Measurements from ENCODE around the gene HOXA3. TPM values are rescaled to one million over a fixed set of nuclear protein-coding genes. Genes with fewer than 3 reads are reported as not detected.

The HOXA3 gene
- total RNA-seq, 1 donor from 2014 or later, result not detected

DNA sequence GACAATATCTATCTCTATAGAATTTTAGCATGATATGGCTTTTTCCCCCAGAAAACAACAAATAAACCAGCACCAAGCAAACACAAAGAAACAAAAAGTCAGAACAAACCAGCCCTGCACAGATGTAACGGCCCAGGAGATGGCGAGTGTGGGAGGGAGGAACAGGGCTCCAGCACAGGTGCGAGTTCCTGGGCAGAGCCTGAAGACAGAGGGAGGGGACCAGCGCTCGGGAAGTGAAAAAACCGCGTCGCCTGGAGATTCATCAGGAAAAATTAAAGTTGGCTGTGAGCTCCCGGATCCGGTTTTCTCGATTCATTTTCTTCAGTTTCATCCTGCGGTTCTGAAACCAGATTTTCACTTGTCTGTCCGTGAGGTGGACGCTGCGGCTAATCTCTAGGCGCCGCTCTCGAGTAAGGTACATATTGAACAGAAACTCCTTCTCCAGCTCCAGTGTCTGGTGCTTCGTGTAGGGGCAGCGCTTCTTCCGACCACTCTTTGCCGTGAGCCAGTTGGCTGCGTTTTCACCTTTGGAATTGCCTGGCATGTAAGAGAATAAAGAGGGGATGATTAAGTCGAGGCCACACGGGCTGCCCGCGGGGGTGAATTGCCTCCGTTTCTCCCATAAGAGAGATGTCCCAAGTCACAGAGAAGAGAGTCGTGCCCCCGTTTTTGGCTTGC is 19.4 kb upstream of the HOXA3 start:
- Histone ChIP-seq H3K9me3 (ENCODE audit: insufficient read depth, low read depth, low read length) (peaks cover 16% of the 10 kb centered on the region), H2AFZ (ENCODE audit: low read depth, low read length) (no peak overlapping the region), H3K4me2 (ENCODE audit: low read length) (no peak overlapping the region), H3K9ac (ENCODE audit: low read length) (no peak overlapping the region), H3K4me3 (ENCODE audit: insufficient read depth, low read depth, low read length) (no peak overlapping the region), H3K79me2 (ENCODE audit: insufficient read depth, low read length) (no peaks in the 10 kb centered on the region), H3K4me1 (ENCODE audit: insufficient read depth, low read length) (peaks cover 5% of the 10 kb centered on the region), H3K36me3 (ENCODE audit: insufficient read depth, low read length) (no peaks in the 10 kb centered on the region), H3K27ac (ENCODE audit: low read depth, low read length) (no peak overlapping the region), H3K27me3 (ENCODE audit: insufficient read depth, low read length) (peaks cover 92% of the 10 kb centered on the region), H4K20me1 (ENCODE audit: insufficient read depth, low read length) (peaks cover 6% of the 10 kb centered on the region)
- Mint-ChIP-seq H3K9me3 (ENCODE audit: unreplicated experiment) (peaks cover 33% of the 10 kb centered on the region), H3K4me3 (ENCODE audit: unreplicated experiment) (no peak overlapping the region), H3K4me1 (ENCODE audit: low read depth, unreplicated experiment) (no peaks in the 10 kb centered on the region), H3K27ac (ENCODE audit: unreplicated experiment) (peak overlapping the region; percentile 80), H3K27me3 (ENCODE audit: low read depth, unreplicated experiment) (peaks cover 70% of the 10 kb centered on the region), H3K36me3 (ENCODE audit: low read depth, unreplicated experiment) (no peaks in the 10 kb centered on the region)
- TF ChIP-seq EZH2 (IDR thresholded peaks at IDR 0.05; ENCODE audit: insufficient read depth, low read length), result no peak
- TF ChIP-seq, protein P1, sequence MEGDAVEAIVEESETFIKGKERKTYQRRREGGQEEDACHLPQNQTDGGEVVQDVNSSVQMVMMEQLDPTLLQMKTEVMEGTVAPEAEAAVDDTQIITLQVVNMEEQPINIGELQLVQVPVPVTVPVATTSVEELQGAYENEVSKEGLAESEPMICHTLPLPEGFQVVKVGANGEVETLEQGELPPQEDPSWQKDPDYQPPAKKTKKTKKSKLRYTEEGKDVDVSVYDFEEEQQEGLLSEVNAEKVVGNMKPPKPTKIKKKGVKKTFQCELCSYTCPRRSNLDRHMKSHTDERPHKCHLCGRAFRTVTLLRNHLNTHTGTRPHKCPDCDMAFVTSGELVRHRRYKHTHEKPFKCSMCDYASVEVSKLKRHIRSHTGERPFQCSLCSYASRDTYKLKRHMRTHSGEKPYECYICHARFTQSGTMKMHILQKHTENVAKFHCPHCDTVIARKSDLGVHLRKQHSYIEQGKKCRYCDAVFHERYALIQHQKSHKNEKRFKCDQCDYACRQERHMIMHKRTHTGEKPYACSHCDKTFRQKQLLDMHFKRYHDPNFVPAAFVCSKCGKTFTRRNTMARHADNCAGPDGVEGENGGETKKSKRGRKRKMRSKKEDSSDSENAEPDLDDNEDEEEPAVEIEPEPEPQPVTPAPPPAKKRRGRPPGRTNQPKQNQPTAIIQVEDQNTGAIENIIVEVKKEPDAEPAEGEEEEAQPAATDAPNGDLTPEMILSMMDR (IDR thresholded peaks at IDR 0.05; ENCODE audit: insufficient read depth, low read depth, low read length), result no peak
- no peak for DNase-seq (ENCODE audit: low read depth)
- no peak for FAIRE-seq

DNA sequence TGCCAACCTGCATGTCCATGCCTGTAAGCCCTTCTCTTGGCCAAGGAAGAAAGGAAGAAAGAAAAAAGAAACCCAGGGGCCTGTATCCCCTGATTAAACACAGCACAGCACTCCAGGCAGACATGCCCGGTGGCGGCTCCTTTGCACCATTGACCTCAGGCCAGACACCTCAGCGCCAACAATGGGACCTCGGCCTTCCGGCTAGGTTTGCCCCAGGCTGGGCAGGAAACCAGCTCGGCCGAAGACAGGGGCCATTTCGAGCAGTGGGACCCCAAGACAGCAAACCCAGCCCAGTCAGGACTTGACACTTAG is 18.9 kb upstream of the HOXA3 start:
- no peak overlapping the region for H2AFZ ChIP-seq (ENCODE audit: low read depth, low read length)
- H3K79me2 ChIP-seq (ENCODE audit: insufficient read depth, low read length), result no peaks in the 10 kb centered on the region
- no peaks in the 10 kb centered on the region for H3K36me3 ChIP-seq (ENCODE audit: insufficient read depth, low read length)
- no peak overlapping the region for H3K27ac ChIP-seq (ENCODE audit: low read depth, low read length)
- H3K4me1 ChIP-seq (ENCODE audit: insufficient read depth, low read length), result peaks cover 5% of the 10 kb centered on the region
- H3K4me1 Mint-ChIP-seq (ENCODE audit: low read depth, unreplicated experiment), result no peaks in the 10 kb centered on the region
- FAIRE-seq, result no peak
- H3K9me3 ChIP-seq (ENCODE audit: insufficient read depth, low read depth, low read length), result peaks cover 16% of the 10 kb centered on the region
- H3K27ac Mint-ChIP-seq (ENCODE audit: unreplicated experiment), result peak overlapping the region; percentile 72
- H3K4me2 ChIP-seq (ENCODE audit: low read length), result no peak overlapping the region
- H3K9me3 Mint-ChIP-seq (ENCODE audit: unreplicated experiment), result peaks cover 33% of the 10 kb centered on the region
- no peak overlapping the region for H3K4me3 Mint-ChIP-seq (ENCODE audit: unreplicated experiment)
- peaks cover 92% of the 10 kb centered on the region for H3K27me3 ChIP-seq (ENCODE audit: insufficient read depth, low read length)
- H3K9ac ChIP-seq (ENCODE audit: low read length), result no peak overlapping the region
- DNase-seq (ENCODE audit: low read depth), result no peak
- TF ChIP-seq EZH2 (IDR thresholded peaks at IDR 0.05; ENCODE audit: insufficient read depth, low read length), result no peak
- TF ChIP-seq, protein P1 (IDR thresholded peaks at IDR 0.05; ENCODE audit: insufficient read depth, low read depth, low read length), result no peak
- no peaks in the 10 kb centered on the region for H3K36me3 Mint-ChIP-seq (ENCODE audit: low read depth, unreplicated experiment)
- H3K27me3 Mint-ChIP-seq (ENCODE audit: low read depth, unreplicated experiment), result peaks cover 70% of the 10 kb centered on the region
- peaks cover 6% of the 10 kb centered on the region for H4K20me1 ChIP-seq (ENCODE audit: insufficient read depth, low read length)
- no peak overlapping the region for H3K4me3 ChIP-seq (ENCODE audit: insufficient read depth, low read depth, low read length)
